HG03558 (cell line): ENCODE measurements around the gene HOXC12.

Experiments
- ATAC-seq: cut with Tn5 transposase; IDR thresholded peaks from one replicate; pipeline ENCODE4 v1.9.1; 2021; ENCODE audit warnings: moderate number of reproducible peaks; ENCODE audit not compliant: unreplicated experiment; ENCODE audit errors: extremely low read depth

The HOXC12 gene

DNA sequence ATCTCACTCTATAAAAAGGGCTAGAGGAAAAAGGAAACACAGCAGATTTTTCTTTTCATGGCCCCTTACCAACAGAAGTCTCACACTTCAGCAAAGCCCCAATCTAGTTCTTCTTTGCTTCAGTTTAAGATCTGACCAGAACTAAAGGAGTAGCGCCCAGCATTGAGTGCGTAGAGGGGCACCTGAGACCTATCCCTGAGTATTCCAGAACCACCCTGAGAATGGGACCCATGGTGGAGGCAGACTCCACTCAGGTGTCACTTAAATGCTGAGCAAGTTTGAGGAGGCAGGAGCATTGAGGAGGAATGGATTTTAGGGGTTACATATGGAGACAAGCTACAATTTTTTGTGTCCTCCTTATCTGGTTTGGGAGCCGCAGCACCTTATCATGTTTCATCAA is 16.4 kb downstream of the HOXC12 start:
- no peak for ATAC-seq

DNA sequence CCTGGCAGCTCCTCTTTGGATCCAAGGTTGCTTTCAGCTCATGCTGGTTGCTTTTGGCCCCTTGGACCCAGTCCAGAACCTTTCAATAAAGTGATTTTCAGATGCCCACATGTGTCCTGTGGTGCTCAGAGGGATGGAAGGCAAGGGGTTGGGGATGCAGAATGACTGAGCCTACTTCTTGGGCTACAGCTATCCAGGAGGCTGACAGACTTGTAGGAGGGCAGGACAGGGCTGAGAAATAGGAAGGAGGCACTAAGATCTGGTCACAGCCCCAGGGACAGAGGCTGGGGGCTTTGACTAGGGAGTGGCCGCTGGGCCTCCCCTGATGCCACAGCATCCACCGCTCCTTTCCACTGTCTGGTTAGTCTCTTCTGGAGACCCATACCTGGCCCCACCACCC is 17.0 kb downstream of the HOXC12 start:
- ATAC-seq, result no peak

- no peak for ATAC-seq
Observed at GRCh38 chr12:53972152-53972702, 17.5 kb downstream of the HOXC12 start.

GRCh38 chr12:53972722-53973235 is 18.1 kb downstream of the HOXC12 start, which contains the start of gene HOXC11:
Gene HOXC11, plus strand, starts transcription at chr12:53973126. Its CDS starts 116 bp downstream, at chr12:53973242.
- ATAC-seq, result no peak

GRCh38 chr12:53973236-53974042 is 18.7 kb downstream of the HOXC12 start:
- ATAC-seq, result no peak

- ATAC-seq, result no peak
Observed at GRCh38 chr12:53974084-53975063, 19.7 kb downstream of the HOXC12 start, which contains the start of gene HOTAIR. Gene HOTAIR, minus strand, starts transcription at chr12:53974954.

- no peak for ATAC-seq
Observed at GRCh38 chr12:53975064-53975471, 20.4 kb downstream of the HOXC12 start.

- no peak for ATAC-seq
Observed at GRCh38 chr12:53975479-53976152, 20.9 kb downstream of the HOXC12 start.

DNA sequence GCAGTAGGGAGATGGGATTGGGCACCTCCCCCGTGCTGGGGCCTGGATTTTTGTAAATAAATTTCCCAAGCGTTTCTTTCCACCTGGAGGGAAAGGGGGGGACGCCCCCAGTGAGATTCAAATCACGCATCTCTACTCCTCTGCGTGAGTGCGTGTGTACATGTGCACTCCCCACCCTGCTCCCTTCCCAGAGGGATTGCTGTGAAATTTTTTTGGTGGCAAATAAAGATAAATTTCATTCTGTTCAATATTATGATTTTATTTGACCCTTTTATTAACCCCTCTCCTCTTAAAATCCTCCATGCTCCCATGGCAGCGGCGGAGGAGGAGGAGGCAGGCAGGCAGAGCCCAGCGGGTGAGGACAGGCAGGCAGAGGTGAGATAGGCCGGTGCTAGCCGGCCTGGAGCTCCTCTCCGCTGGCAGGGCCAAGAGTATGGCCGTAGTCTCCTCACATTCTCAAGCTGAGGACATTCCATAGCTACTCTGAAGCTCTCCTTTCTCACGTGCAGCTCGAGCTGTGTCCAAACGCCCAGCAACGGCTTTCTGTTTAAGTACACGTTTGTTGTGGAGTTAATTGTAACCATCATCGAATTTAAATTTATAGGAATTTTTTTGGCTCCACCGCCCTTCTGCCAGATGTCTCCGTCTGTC is 21.6 kb downstream of the HOXC12 start:
- no peak for ATAC-seq

DNA sequence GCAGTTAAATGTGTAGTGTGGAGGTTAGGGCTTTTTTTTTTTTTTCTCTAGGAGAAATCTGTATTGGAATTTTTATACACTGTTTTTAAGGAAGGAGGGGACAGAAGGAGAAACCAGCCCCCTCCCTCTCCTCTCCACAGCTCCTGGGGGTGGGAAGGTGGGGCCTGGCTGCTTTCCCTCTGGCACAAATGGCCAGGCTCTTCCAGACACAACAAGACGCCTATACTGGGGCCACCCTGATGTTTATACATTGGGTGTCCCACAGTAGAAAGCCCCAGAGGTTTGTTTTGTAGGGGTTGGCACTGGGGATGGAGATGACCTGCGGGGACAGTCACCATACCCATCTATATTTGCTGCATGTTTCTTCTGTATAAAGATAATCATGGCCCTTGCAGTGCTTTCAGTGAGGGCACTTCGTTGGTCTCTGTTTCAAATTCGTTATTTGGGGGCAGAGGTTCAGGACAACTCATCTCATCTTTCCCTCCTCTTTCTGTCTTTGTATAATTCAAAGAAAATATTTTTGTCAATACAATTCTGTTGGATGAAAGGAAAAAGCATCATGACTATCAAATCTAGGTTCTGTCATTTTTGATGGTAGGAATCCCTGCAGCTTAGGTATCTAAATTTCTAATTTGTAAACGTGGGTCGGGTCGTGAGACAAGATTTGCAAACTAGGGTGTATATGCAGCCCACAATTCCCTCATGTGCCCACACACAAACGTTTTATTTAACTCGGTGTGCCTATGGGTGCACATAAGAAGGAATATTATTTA is 22.3 kb downstream of the HOXC12 start:
- ATAC-seq, result no peak

DNA sequence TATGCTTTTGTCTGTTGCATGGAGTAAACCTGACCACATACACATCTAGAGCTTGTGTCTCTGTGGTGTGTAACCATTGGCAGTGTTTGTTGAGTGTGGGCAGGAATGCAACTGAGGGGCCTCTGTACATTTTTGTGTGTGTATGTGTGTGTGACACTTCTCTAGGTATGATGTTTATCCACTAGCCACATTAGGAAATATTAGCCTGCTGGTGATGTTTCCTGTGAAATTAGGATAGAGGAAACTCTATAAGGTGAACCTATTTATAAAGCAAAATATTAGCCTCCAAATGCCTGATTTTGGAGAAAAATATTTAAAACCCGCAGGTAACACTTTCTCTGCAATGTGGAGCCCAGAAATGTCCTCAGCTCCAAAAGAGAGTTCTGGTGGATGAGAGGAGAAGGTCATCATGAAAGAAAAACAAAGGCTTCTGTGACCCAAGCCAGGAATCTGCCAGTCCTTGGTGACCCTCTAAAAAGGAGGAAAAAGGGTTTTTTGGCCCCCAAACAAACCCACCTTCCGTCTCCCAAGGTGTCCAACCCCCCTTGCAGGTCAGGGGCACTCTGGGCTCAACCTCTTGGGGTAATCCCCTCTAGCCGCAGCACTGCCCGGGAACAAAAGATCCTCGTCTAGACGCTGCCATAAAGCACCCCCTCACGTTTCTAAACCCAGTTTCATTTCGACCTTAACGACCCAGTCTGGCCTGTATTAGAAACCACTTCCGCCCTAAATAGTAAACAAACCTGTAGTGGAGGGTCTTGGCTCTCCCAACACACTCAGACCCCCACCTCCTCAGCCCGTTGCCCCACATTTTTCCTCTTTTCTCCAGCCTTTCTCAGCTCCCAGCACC is 23.1 kb downstream of the HOXC12 start:
- no peak for ATAC-seq

GRCh38 chr12:53978477-53979356 is 24.0 kb downstream of the HOXC12 start:
- ATAC-seq, result no peak

- no peak for ATAC-seq
Observed at GRCh38 chr12:53980104-53980801, 25.6 kb downstream of the HOXC12 start.

DNA sequence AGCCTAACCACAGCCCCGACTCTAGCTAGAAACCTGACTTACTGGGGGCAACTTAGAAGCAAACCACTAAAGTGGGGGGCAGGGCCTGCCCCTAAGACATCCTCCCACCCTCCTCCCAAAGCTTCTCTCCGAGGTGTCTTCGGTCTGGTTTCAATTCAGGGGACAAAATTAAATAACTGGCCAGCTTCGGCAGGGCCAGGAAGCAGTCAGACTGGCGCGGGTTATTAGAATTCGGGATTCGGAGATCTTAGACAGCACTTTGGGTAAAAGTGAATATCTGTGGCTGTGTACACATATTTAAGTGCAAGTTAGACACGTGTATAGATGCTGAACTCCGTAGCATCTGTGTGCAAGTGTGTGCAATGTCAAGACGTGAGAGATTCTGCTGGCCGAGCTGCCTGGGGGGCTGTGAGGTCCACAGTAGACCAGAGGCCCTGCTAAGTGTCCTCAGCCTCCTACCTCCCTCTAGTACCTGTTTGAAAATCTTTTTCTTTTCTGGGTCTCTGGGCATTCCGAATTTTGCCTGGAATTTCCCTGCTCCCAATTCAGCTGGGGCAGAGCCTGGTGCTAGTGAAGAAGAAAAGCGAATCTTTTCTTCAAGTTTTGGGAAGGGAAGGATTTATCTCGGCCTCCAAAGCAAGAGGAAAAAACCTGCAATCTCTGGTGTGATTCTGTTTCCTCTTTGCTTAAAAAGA is 26.2 kb downstream of the HOXC12 start:
- no peak for ATAC-seq

DNA sequence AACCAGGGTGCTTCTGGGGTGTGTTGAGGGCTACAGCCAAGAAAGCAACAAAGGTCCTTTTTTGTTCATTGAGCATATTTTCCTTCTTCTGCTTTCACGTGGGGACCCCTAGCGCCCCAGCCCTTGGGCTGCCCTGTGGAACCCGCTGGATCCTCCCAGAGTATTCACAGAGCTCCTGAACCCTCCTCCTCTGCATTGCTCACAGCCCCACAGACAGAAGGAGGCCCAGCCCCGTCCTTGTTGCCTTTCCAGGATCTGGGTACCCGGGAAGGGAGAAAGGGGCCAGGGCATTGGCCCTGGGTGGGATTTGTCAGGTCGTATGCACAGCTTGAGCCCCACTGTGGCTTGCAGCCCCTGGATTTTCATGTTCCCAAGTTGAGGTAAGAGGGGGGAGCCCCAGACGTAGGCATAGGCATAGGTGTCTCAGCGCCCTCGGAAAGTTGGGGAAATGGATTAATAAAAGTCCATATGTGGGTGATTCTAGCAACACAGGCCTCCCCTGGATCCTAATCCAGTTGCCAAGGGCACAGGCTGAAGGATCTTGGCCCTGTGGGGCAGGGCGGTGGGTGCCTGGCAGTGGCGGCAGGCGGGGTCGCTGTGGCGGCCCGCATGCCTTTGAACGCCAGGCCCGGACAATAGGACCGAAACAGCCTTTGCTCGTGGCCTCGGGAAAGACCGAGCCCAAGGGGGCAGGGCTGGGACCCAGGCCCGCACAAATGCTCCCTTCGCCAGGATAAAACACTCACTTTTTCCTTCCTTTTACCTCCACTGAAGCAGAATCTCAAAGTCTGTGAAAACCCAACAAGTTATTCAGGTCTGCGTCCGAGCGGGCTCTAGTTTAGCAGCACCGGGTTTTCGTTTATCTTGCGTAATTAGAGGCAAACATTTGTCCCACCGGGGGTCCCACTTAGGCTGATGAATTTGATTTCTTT is 27.2 kb downstream of the HOXC12 start:
- no peak for ATAC-seq
